SJCRH30 (cell line): ENCODE data around the gene ATP2C2. TPM values are rescaled to one million over a fixed set of nuclear protein-coding genes. Genes with fewer than 3 reads are reported as not detected.
A peak's percentile ranks its signal among the peaks of the same experiment; 100 is the strongest.

ENCODE experiments used
- DNase-seq, 2 experiments: peaks; one replicate each; pipeline ENCODE4 v3.0.0-alpha.2; 2015 to 2020
- H3K27ac ChIP-seq: fragments of 250-450 bp; sonication (Bioruptor Pico); 2 replicates; pipeline ENCODE4 v1.5.1; 2020; ENCODE audit warnings: mild to moderate bottlenecking, moderate library complexity
- H3K27me3 ChIP-seq: fragments of 250-450 bp; sonication (Bioruptor Pico); 2 replicates; pipeline ENCODE4 v1.5.1; 2020; ENCODE audit warnings: mild to moderate bottlenecking, moderate library complexity
- H3K36me3 ChIP-seq: fragments of 250-450 bp; sonication (Bioruptor Pico); 2 replicates; pipeline ENCODE4 v1.5.1; 2020; ENCODE audit warnings: mild to moderate bottlenecking, moderate library complexity
- H3K4me1 ChIP-seq: fragments of 250-450 bp; sonication (Bioruptor Pico); 2 replicates; pipeline ENCODE4 v1.5.1; 2020; ENCODE audit warnings: mild to moderate bottlenecking, moderate library complexity
- H3K4me3 ChIP-seq: fragments of 250-450 bp; sonication (Bioruptor Pico); 2 replicates; pipeline ENCODE4 v1.5.1; 2020; ENCODE audit warnings: mild to moderate bottlenecking, moderate library complexity
- H3K9me3 ChIP-seq: fragments of 250-450 bp; sonication (Bioruptor Pico); replicated peaks from 2 replicates; pipeline ENCODE4 v1.5.1; 2020; ENCODE audit warnings: mild to moderate bottlenecking, moderate library complexity
- total RNA-seq: library from RNA; depleted of rRNA; stranded (reverse); fragments of >200 nt; shearing (Covaris generic); gene quantifications from 2 replicates; pipeline ENCODE4 v1.2.3, GENCODE V29; 2014

ATP2C2 gene
- total RNA-seq, 1 experiment from 2014 or later: 5.1 TPM

DNA sequence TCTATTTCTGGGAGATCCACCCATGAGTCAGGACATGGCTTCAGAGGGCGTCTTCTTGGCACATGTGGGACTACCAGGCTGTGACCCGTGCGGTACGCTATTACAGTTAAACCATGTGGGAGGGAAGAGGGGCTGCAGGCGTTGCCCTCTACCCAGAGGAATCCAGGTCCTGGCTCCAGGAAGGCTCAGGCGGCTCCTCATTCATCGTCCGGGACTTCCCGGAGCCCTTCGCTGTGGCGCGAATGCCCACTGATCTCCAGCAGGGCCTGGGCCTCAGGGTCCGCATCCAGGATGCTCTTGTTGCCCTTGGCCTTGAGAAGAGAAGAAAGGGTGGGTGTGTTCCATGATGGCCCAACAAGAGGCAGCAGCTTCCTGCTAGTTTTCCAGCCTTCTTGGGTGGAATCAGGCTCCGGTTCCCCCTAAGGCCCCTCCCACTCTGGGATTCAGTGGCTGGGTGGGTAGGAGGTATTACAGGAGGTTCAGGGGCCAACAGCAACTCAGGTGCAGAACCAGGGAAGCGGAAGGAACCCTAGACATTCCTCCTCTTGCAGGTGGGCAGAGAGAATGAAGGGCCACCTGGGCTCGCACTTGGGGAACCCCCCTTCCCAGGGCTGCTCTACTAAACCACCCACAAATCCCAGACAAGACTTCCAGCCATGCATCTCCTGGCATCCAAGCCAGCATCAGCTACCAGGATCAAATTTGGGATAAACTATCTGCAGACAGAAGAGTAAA, 111.5 kb downstream of the ATP2C2 start:
- Histone ChIP-seq H3K27ac (no peak overlapping the region), H3K36me3 (no peaks in the 10 kb centered on the region), H3K4me1 (no peaks in the 10 kb centered on the region), H3K4me3 (no peak overlapping the region), H3K9me3 (no peaks in the 10 kb centered on the region), H3K27me3 (no peaks in the 10 kb centered on the region)
- DNase-seq: no peak

DNA sequence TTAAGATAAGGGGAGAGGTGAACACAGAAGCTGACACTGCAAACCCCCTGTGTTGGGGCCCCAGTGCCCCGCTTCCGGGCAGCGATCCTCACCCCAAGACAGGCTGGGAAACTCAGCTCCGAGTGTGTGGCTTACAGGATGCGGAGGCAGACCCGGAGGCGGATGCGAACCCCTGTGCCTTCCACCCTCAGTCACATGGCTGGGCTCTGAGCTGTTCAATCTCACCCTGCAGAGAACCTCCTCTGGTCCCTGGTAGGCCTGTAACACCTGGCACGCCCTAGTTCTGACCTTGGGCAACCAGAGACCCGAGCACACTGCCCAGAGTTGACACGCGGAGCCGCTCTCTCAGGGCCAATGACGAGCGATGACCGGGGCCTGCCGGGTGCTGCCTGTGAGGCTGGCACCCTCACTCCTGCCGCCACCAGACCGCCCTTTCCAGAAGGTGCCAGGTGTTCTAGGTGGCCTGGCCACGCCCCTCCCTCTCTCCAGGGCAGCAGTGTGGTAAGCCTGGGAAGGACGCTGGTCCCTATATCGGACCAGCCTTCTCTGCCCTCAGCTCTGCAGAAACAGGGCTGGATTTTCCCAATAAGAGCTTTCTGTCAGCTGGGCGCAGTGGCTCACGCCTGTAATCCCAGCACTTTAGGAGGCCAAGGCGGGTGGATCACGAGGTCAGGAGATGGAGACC, 112.9 kb downstream of the ATP2C2 start:
- no peak overlapping the region for H3K27ac ChIP-seq
- no peaks in the 10 kb centered on the region for H3K36me3 ChIP-seq
- no peaks in the 10 kb centered on the region for H3K27me3 ChIP-seq
- no peaks in the 10 kb centered on the region for H3K4me1 ChIP-seq
- DNase-seq: no peak
- no peak overlapping the region for H3K4me3 ChIP-seq
- no peaks in the 10 kb centered on the region for H3K9me3 ChIP-seq

DNA sequence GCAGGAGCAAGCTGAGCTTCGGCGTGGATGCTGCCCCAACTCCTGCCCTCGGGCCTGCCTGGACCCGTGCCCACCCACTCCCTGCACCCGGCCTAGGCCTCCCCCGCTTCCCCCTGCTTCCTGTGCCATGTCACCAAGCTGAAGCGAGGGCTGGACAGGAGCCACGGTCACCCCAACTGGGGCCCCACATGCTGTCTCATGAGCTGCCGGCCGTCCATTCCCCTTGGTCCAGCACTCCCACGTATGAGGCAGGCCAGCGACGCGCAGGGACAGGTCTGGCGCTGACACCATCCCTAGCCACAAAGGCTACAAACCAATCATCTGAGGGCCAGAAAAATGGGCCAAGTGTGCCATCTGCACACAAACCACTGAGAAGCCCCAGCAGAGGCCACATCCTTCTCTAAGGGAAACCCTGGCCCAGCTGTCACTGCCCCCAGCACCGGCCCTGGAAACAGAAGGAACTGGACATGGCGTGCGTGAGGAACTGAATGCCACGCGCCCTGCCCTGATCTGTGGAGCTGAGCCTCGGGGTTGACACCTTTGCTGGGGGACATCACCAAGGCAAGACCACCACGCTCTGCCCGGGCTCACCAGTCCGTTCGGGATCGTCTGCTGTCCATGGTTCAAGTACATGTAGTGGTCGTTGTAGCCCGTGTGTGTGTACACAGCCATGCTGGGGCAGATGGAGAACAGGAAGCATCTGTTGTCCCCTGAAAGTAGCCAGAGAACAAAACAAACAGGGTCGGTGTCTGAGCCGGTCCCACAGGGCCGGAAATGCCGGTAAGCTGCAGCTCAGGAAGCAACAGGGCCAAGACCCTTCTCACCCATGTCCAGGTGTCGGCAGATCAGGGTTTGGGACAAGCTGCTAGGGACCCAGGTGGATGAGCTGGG, 113.9 kb downstream of the ATP2C2 start:
- no peak overlapping the region for H3K27ac ChIP-seq
- no peaks in the 10 kb centered on the region for H3K36me3 ChIP-seq
- DNase-seq: no peak
- no peaks in the 10 kb centered on the region for H3K4me1 ChIP-seq
- no peaks in the 10 kb centered on the region for H3K27me3 ChIP-seq
- no peaks in the 10 kb centered on the region for H3K9me3 ChIP-seq
- no peak overlapping the region for H3K4me3 ChIP-seq

DNA sequence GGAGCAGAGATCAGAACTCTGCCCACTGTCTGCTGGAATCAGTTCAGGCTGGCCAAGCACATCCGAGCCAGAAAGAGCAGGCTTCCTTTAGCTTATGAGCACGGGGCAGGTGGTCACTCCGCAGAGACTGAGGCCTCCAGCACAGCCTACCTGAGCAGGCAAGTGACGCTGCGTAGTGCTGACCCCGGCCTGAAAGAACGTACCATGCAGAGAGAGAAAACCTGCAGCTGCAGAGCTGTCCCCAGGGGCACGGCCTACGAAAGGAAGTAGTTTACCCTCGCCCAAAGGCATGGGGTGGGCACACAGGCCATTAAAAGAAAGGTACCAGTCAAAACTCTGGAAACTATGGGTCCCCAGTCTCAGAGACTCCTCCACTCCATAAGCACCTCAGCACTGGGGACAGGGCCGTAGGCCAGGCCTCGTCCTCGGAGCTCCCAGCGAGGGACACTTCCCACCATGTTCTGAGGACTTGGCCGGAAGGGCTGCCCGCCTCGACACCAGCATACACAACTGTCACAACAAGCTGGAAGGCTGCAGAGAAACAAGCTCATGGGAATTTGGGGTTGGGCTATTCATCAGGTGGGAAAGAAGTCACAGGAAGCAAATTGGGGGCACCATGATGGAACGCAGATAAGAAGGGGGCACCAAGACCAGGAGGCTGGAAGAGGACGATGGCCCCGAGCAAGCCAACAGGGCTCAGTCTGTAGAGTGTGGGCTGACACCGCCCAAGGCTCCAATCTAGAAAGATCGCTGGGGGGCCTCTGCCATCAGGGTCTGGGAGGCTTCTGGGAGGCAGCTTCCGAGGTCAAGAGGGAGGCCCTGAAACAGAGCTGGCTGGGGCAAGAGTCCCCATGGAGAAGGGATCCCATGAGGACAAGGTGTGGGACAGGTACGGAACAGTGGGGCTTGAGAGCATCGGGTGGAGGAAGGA, 114.9 kb downstream of the ATP2C2 start:
- Histone ChIP-seq H3K4me1 (no peaks in the 10 kb centered on the region), H3K9me3 (no peaks in the 10 kb centered on the region), H3K4me3 (no peak overlapping the region), H3K27me3 (no peaks in the 10 kb centered on the region), H3K27ac (no peak overlapping the region), H3K36me3 (no peaks in the 10 kb centered on the region)
- no peak for DNase-seq

DNA sequence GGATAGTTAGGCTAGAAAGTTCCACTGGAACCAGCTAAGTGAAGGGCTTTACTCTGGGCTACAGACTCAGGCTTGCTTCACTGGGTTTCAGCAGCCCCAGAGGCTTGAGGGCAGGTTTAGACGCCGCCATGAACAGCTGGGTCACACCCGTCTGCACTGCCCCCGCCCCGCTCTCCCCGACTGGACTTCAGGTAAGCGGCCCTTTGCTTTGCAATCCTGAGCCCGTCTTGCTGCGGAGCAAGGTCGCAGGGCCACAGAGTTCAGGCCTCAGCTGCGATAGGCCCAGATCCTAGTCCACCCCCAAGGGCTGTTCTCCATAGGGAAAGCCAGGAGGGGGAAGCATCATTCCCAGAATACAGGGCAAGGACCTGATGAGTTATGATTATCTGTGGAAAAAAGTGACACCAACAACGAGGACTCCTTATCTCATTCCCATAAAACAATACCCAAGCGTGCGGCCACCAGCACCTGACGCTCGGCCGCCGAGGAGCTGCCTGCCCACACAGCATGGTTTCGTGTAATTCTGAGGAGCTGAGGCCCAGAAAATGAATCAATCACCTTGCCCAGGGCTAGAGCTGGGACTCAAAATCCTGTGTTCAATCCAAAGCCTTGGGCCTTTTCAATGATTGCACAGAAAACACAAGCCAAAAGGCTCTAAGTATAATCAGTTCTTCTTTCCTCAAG, 115.7 kb downstream of the ATP2C2 start:
- no peak for DNase-seq
- H3K36me3 ChIP-seq: no peaks in the 10 kb centered on the region
- no peak overlapping the region for H3K4me3 ChIP-seq
- no peaks in the 10 kb centered on the region for H3K4me1 ChIP-seq
- H3K27ac ChIP-seq: no peak overlapping the region
- H3K27me3 ChIP-seq: no peaks in the 10 kb centered on the region
- H3K9me3 ChIP-seq: no peaks in the 10 kb centered on the region

DNA sequence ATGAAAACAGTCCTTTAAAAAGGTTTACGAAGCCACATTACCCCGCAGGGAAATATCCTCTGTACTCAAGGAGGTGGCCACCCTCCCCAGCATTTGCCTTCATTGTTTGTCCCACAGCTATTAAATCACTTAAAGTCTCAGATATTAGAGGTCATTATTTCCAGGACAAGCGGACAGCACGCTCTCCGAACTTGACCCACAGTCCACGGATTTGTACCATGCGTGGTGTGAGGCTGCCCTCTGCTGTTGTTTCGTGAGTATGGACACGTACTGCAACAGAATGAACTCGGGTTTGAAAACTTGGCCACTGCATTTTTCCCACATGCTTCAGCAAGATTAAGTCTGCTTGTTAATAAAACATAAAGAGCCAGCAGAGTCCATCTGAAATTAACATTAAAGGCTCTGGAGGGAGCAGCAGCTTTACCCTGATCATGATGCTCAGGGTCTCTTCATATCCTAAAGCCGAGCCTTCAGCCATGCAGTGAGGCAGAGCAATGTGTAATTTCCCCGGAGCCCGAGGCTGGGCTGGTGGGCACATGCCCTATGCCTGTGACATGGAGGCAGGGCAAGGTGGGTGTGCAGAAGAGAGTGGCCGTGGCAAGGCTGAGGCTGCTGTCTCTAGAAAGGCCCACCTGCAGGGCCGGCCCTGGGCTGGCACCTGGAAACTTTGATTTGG, 116.4 kb downstream of the ATP2C2 start:
- no peak overlapping the region for H3K4me3 ChIP-seq
- H3K27ac ChIP-seq: no peak overlapping the region
- no peaks in the 10 kb centered on the region for H3K27me3 ChIP-seq
- no peaks in the 10 kb centered on the region for H3K4me1 ChIP-seq
- no peaks in the 10 kb centered on the region for H3K9me3 ChIP-seq
- peak; percentile 36 to 65 for DNase-seq
- no peaks in the 10 kb centered on the region for H3K36me3 ChIP-seq

DNA sequence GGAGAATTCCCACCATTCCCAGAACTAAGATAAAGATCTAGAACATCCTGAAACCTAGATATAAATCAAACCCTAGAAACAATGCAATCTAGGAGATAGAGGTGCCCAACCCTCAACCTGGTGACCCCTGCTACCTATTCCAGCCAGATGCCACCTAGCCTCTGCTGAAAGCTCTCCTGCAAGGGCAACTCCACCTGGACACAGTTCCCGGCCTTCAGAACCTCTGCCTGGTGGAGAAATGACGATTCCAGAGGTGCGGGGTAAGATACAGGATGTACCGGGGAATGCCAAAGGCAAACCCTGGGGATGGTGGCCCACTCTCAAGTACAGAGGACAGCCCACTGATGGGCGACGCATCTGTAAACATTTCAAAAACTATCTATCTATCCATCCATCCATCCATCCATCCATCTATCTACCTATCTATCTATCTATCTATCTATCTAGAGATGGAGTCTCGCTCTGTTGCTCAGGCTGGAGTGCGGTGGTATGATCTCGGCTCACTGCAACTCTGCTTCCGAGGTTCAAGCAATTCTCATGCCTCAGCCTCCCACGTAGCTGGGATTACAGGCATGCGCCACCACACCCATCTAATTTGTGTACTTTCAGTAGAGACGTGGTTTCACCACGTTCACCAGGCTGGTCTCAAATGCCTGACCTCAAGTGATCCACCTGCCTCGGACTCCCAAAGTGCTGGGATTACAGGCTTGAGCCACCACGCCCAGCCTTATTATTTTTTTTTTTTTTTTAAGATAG, 117.1 kb downstream of the ATP2C2 start:
- DNase-seq: no peak
- no peak overlapping the region for H3K4me3 ChIP-seq
- no peaks in the 10 kb centered on the region for H3K27me3 ChIP-seq
- no peak overlapping the region for H3K27ac ChIP-seq
- no peaks in the 10 kb centered on the region for H3K4me1 ChIP-seq
- no peaks in the 10 kb centered on the region for H3K9me3 ChIP-seq
- no peaks in the 10 kb centered on the region for H3K36me3 ChIP-seq

DNA sequence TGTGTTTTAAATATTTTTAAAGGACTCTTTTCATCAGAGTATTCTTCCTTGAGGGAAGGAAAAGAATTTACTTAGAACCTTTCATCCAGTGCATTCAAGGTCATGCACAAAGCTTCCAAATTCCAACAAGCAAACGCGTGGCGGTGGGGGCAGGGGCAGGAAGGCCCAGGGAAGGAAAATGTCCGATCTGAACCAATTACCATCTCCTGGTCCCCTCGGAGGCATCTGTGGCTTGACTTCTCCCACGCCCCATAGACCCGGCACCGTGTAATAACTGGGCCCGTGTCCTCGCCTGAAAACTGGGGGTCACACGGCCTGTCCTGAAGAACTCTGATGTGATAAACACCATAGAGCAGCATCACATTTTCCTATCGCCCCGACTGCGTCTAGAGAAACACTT, 117.8 kb downstream of the ATP2C2 start:
- H3K9me3 ChIP-seq: no peaks in the 10 kb centered on the region
- no peak for DNase-seq
- H3K36me3 ChIP-seq: no peaks in the 10 kb centered on the region
- H3K4me3 ChIP-seq: no peak overlapping the region
- no peak overlapping the region for H3K27ac ChIP-seq
- no peaks in the 10 kb centered on the region for H3K27me3 ChIP-seq
- no peaks in the 10 kb centered on the region for H3K4me1 ChIP-seq

DNA sequence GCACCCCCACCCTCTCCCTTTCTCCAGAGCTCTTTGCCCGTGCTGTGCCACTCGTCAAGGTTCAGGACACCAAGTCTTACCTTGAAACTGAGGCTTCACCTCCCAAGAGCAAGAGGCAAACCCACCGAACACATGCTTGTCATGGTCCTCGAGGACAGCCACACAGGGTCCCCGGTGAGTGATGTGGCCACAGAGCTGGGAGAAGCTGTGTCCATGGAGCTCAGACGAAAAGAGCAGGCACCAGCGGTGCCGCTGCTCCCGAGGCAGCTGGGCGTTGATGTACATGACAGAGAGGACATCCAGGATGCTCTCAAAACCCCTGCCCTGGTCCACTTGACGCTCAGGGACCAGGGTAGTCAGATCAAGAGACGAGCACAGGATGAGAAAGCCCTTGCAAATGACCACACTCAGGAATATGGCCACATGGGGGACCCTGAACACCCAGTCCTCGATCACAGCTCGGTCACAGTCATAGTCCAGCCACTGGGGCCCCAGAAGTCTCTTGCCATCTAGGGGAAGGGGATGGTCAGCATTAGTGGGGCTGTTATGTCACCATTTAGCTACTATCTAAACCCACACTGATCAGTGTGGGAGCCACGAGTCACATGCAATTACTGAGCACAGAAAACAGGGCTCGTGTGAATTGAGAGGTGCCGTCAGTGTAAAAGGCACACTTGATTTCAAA, 118.4 kb downstream of the ATP2C2 start:
- H3K27ac ChIP-seq: no peak overlapping the region
- H3K36me3 ChIP-seq: no peaks in the 10 kb centered on the region
- DNase-seq: no peak
- H3K9me3 ChIP-seq: no peaks in the 10 kb centered on the region
- H3K4me1 ChIP-seq: no peaks in the 10 kb centered on the region
- H3K4me3 ChIP-seq: no peak overlapping the region
- no peaks in the 10 kb centered on the region for H3K27me3 ChIP-seq

DNA sequence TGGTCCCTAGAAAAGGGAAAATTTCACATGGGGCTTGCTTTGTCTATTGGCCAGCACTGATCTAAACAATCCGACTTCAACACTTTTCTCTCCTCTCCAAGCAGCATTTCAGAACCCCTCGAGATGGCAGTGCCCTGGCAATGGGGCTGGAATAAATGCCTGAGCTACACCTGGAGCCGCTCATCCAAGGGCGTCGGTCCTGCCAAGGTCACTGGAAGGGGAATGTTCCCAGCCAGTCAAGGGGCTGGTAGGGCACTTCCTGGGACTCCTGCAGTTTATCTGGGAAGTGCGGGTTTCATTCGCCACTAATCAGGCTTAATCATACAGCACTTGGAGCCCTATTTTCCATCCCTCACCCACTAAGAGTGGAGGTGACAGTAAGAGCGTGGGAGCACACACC, 119.0 kb downstream of the ATP2C2 start:
- DNase-seq: no peak
- H3K4me3 ChIP-seq: no peak overlapping the region
- H3K36me3 ChIP-seq: no peaks in the 10 kb centered on the region
- H3K27ac ChIP-seq: no peak overlapping the region
- H3K27me3 ChIP-seq: no peaks in the 10 kb centered on the region
- H3K4me1 ChIP-seq: no peaks in the 10 kb centered on the region
- no peaks in the 10 kb centered on the region for H3K9me3 ChIP-seq

DNA sequence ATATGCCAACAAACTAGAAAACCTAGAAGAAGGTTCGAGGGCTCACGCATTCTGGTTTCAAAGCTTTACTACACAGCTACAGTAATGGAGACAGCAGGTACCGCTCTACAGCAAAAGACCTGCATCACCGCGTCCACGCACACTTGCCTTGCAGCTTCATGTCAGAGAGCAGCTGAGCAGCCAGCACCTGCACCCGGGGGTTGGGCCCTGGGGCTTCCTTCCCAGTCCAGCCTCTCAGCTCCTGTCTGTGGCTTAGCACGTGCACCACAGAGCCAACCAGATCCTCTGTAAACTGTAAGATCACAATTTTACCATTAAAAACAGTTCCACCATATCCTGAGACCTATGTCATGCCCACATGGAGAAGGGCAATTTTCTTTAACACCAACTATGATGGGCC, 120.8 kb downstream of the ATP2C2 start:
- H3K36me3 ChIP-seq: peaks cover 6% of the 10 kb centered on the region; the same call in 1 of the 2 replicates
- no peaks in the 10 kb centered on the region for H3K9me3 ChIP-seq
- no peaks in the 10 kb centered on the region for H3K27me3 ChIP-seq
- no peak for DNase-seq
- H3K4me3 ChIP-seq: no peak overlapping the region
- no peak overlapping the region for H3K27ac ChIP-seq
- H3K4me1 ChIP-seq: no peaks in the 10 kb centered on the region

DNA sequence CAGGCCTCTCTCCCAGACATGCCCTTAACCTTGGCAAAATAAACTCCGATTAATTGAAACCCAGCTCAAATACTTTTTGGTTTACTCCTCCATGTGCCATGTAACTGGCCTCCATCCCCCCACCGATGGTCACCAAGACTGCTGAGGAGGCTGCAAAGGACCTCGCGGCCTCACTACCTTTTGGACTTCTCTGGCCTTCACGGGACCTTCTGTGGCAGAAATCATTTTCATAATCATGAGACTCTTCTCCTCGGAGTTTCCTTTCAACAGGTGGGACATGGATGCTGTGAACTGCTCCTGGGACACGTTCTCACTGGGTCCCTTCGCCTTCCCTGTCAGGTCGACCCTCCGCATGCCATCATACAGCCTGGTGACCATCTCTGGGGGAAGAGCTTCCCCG, 127.2 kb downstream of the ATP2C2 start:
- no peak for DNase-seq
- H3K27ac ChIP-seq: no peak overlapping the region
- no peaks in the 10 kb centered on the region for H3K27me3 ChIP-seq
- H3K4me3 ChIP-seq: no peak overlapping the region
- peaks cover 9% of the 10 kb centered on the region; the same call in 1 of the 2 replicates for H3K36me3 ChIP-seq
- H3K4me1 ChIP-seq: no peaks in the 10 kb centered on the region
- no peaks in the 10 kb centered on the region for H3K9me3 ChIP-seq
